KOPT-K1 (cell line): ENCODE measurements around the gene SLC25A14.
"Not testable (repeated sequence)": the region's sequence is repeated elsewhere in the genome, so short reads cannot be mapped to it uniquely, and the experiment has no call there.

Experiments
- H3K27ac ChIP-seq: fragments of 200-600 bp; sonication (generic); 2 replicates; pipeline ENCODE4 v1.5.1; 2016; ENCODE audit warnings: antibody characterized with exemption, mild to moderate bottlenecking, low read depth, low read length; ENCODE audit not compliant: poor library complexity, severe bottlenecking
- H3K36me3 ChIP-seq: fragments of 200-600 bp; sonication (generic); 2 replicates; pipeline ENCODE4 v1.5.1; 2017; ENCODE audit warnings: antibody characterized with exemption, mild to moderate bottlenecking, low read length, moderate library complexity; ENCODE audit not compliant: insufficient read depth
- H3K9me3 ChIP-seq: fragments of 200-600 bp; sonication (generic); 2 replicates; pipeline ENCODE4 v1.5.1; 2017; ENCODE audit warnings: antibody characterized with exemption, low read length, mild to moderate bottlenecking; ENCODE audit not compliant: insufficient read depth, poor library complexity, severe bottlenecking

The SLC25A14 gene, protein sequence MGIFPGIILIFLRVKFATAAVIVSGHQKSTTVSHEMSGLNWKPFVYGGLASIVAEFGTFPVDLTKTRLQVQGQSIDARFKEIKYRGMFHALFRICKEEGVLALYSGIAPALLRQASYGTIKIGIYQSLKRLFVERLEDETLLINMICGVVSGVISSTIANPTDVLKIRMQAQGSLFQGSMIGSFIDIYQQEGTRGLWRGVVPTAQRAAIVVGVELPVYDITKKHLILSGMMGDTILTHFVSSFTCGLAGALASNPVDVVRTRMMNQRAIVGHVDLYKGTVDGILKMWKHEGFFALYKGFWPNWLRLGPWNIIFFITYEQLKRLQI

GRCh38 chrX:130339408-130340222 is at the start of gene SLC25A14:
Gene SLC25A14 (plus strand): TSS chrX:130339919. CDS start chrX:130340279, 360 bp downstream.
- no peaks in the 10 kb centered on the region for H3K9me3 ChIP-seq
- no peaks in the 10 kb centered on the region for H3K36me3 ChIP-seq
- peak within 1 kb of the TSS; percentile 92 for H3K27ac ChIP-seq

GRCh38 chrX:130295519-130296296 is 44.0 kb upstream of the SLC25A14 start:
- Histone ChIP-seq H3K36me3 (no peaks in the 10 kb centered on the region), H3K27ac (no peak overlapping the region), H3K9me3 (no peaks in the 10 kb centered on the region)

DNA sequence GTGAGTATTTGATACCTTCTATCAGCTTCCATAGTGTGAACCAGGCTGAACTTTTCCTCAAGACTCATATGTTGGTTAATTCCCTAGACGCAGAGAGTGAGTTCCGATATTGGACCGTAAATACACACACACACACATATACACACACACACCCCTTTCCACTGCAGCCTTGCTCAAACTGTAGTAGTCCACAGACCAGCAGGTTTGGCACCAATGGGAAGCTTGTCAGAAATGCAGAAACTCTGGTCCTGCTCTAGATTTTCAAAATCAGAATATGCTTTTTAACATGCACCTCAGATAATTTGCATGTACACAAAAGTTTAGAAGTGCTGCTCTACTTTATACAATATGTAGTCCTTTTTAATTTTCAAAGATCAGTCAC is 43.4 kb upstream of the SLC25A14 start:
- no peaks in the 10 kb centered on the region for H3K36me3 ChIP-seq
- H3K9me3 ChIP-seq, result no peaks in the 10 kb centered on the region
- no peak overlapping the region for H3K27ac ChIP-seq

GRCh38 chrX:130296743-130297142 is 43.0 kb upstream of the SLC25A14 start:
- Histone ChIP-seq H3K27ac (no peak overlapping the region), H3K9me3 (no peaks in the 10 kb centered on the region), H3K36me3 (no peaks in the 10 kb centered on the region)

DNA sequence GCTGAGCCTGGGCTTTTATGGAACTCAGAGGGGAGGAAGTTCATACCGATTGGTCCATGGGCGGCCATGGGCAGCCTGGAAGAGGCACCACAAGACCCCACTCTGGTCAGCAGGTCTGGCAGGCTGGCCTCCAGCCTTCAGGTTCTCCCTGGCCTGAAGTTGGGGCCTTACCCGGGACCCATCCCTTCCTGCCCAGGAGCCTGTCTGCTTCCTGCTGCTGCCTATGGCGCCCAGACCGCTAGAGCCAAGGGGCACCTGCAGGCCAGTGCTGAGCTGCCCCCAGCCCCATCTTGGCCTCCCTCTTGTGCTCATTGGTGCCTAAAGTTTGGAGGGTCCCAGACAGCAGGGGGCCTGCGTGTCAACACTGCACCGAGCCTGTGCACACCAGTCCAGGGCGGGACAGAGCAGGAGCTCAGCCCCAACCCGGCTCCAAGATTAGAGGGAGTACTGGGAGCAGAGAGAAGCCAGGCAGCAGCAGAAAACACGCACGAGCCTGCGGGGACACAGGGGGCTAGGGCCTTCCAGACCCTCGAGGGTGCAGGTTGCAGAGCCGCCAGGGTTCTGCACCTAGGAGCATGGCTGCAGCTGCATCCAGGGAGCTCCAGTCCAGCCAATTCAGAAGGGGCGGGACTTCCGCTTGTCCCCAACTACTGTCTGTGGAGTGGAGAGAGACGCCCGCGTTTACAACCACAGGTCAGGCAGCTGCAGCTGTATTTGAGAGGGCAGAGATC is 40.3 kb upstream of the SLC25A14 start:
- Histone ChIP-seq H3K9me3 (no peaks in the 10 kb centered on the region), H3K27ac (no peak overlapping the region), H3K36me3 (no peaks in the 10 kb centered on the region)

DNA sequence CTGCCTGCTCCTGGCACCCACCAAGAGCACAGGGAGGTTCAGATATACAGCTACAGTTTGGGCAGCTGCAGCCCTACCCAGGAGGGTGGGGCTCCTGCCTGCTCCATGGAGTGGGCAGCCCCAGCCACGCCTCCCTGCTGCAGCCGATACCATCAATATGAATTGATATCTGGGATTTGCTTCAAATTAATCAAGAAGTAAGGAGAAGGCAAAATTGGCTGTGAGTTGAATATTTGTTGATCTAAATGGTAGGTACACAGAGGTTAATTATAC is 39.8 kb upstream of the SLC25A14 start:
- Histone ChIP-seq H3K9me3 (no peaks in the 10 kb centered on the region), H3K27ac (no peak overlapping the region)

DNA sequence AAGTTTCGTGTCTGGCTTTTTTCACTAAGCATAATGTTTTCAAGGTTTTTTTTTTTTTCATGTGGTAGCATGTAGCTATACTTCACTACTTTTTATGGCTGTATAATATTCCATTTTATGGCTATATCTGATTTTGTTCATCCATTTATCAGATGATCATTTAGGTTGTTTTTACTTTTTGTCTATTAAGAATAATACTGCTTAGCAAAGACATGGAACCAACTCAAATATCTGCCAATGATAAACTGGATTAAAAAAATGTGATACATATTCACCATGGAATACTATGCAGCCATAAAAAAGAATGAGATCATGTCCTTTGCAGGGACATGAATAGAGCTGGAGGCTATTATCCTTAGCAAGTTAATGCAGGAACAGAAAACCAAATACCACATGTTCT is 38.3 kb upstream of the SLC25A14 start:
- Histone ChIP-seq H3K27ac (no peak overlapping the region), H3K9me3 (no peaks in the 10 kb centered on the region), H3K36me3 (no peaks in the 10 kb centered on the region)

More for the DNA sequence above, 39.8 kb upstream of the SLC25A14 start:
- no peaks in the 10 kb centered on the region for H3K36me3 ChIP-seq

DNA sequence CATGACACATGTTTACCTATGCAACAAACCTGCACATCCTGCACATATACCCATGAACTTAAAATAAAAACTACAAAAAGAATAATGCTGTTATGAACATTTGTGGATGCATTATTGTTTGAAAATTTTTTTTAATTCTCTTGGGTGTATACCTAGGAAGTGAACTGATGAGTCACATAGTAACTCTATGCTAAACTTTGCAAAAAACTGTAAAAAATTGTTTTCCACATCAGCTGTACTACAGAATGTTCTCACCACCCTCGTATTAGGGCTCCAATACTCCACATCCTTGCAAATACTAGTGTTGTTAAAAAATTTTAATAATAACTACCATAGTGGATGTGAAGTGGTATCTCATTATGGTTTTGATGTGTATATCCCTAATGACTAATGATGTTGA is 37.7 kb upstream of the SLC25A14 start:
- no peaks in the 10 kb centered on the region for H3K9me3 ChIP-seq

GRCh38 chrX:130304587-130305368 is 34.9 kb upstream of the SLC25A14 start:
- H3K27ac ChIP-seq, result no peak overlapping the region
- H3K36me3 ChIP-seq, result no peaks in the 10 kb centered on the region

More for the DNA sequence above, 37.7 kb upstream of the SLC25A14 start:
- no peaks in the 10 kb centered on the region for H3K36me3 ChIP-seq
- H3K27ac ChIP-seq, result no peak overlapping the region

DNA sequence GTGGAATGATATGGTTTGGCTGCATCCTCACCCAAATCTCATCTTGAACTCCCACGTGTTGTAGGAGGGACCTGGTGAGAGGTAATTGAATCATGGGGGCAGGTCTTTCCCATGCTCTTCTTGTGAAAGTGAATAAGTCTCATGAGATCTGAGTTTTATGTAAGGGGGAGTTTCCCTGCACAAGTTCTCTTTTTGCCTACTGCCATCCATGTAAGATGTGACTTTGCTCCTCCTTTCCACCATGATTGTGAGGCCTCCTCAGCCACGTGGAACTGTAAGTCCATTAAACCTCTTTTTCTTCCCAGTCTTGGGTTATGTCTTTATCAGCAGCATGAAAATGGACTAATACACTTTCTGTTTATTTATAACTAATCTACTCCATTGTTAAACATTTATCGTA is 19.8 kb upstream of the SLC25A14 start:
- not testable (repeated sequence) for H3K9me3 ChIP-seq, H3K36me3 ChIP-seq, H3K27ac ChIP-seq

More at GRCh38 chrX:130304587-130305368, 34.9 kb upstream of the SLC25A14 start:
- H3K9me3 ChIP-seq, result no peaks in the 10 kb centered on the region

DNA sequence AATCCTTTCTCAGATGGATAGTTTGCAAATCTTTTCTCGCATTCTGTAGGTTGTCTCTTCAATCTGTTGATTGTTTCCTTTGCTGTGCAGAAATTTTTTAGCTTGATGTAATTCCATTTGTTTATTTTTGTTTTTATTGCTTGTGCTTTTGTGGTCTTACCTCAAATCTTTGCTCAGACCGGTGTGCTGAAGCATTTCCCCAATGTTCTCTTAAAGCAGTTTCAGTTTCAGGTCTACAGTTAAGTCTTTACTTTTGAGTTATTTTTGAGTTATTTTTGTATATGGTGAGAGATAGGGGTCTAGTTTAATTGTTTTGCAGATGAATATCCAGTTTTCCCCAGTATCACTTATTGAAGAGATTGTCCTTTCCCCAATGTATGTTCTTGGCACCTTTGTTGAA is 18.2 kb upstream of the SLC25A14 start:
- Histone ChIP-seq H3K36me3 (no peaks in the 10 kb centered on the region), H3K9me3 (no peaks in the 10 kb centered on the region), H3K27ac (no peak overlapping the region)

DNA sequence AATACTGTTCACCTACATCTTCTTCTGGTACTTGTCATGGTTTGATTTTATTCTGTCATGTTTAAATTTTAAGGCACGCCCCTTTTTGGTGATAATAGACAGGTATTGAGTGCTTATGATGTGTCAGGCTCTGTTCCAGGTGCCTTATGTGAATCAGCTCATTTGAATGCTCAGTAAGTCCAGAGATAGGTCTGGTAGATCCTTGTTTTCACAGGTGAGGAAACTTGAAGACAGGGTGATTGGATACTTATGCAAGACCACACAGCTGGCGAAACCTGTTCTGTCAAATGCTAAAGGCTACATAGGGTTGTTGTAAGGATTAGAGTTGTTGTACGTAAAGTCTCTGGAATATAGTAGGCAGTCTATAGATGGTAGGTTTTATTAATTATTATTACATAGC is 9.6 kb upstream of the SLC25A14 start:
- no peak overlapping the region for H3K27ac ChIP-seq
- no peaks in the 10 kb centered on the region for H3K9me3 ChIP-seq
- H3K36me3 ChIP-seq, result no peaks in the 10 kb centered on the region

- Histone ChIP-seq H3K36me3 (no peaks in the 10 kb centered on the region), H3K27ac (no peak overlapping the region), H3K9me3 (no peaks in the 10 kb centered on the region)
Observed at GRCh38 chrX:130330706-130331105, 9.0 kb upstream of the SLC25A14 start.

DNA sequence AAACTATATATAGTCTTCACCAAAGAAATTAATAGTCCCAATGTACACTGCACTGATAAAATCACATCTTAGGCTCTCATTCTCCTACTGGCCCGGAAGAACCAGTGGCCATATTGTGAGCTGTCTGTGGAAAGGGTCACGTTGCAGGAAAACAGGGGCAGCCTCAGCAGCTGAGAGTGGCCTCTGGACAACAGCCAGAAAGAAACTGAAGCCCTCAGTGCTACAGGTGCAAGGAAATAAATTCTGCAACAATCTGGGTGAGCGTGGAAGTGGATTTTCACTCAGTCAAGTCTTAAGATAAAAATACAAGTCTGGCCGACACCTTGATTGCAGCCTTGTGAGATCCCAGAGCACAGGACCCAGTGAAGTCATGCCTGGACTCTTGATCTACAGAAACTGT is 3.2 kb upstream of the SLC25A14 start:
- no peaks in the 10 kb centered on the region for H3K9me3 ChIP-seq
- no peak overlapping the region for H3K27ac ChIP-seq
- H3K36me3 ChIP-seq, result no peaks in the 10 kb centered on the region
